OCI-M2 (cell line): Measurements from ENCODE around the gene MLN.

Experiments used
- DNase-seq: peaks from one replicate; lab custom pipeline; 2025; ENCODE audit not compliant: unreplicated experiment; lab: John Stamatoyannopoulos, UW

The MLN gene

GRCh38 chr6:33772902-33773472 is 30.8 kb downstream of the MLN start:
- DNase-seq, result no peak

- no peak for DNase-seq
Measured at GRCh38 chr6:33772082-33772830, 31.5 kb downstream of the MLN start.

GRCh38 chr6:33771146-33772081 is 32.4 kb downstream of the MLN start:
- no peak for DNase-seq

- DNase-seq, result no peak
Measured at GRCh38 chr6:33770833-33771145, 33.0 kb downstream of the MLN start.

- no peak for DNase-seq
Measured at GRCh38 chr6:33770124-33770832, 33.5 kb downstream of the MLN start.

- DNase-seq, result no peak
Measured at GRCh38 chr6:33769248-33769821, 34.5 kb downstream of the MLN start.

GRCh38 chr6:33768644-33769120 is 35.1 kb downstream of the MLN start:
- DNase-seq, result no peak

- no peak for DNase-seq
Measured at GRCh38 chr6:33766921-33767907, 36.6 kb downstream of the MLN start.

- no peak for DNase-seq
Measured at GRCh38 chr6:33765368-33765767, 38.4 kb downstream of the MLN start.

GRCh38 chr6:33764036-33764435 is 39.8 kb downstream of the MLN start:
- DNase-seq, result no peak

GRCh38 chr6:33763483-33763882 is 40.3 kb downstream of the MLN start:
- no peak for DNase-seq

GRCh38 chr6:33762713-33763112 is 41.1 kb downstream of the MLN start:
- no peak for DNase-seq

GRCh38 chr6:33761922-33762629 is 41.7 kb downstream of the MLN start:
- DNase-seq, result no peak

GRCh38 chr6:33761581-33761921 is 42.3 kb downstream of the MLN start:
- DNase-seq, result no peak

GRCh38 chr6:33759887-33760629 is 43.7 kb downstream of the MLN start:
- DNase-seq, result no peak

- DNase-seq, result no peak
Measured at GRCh38 chr6:33758815-33759216, 45.0 kb downstream of the MLN start.

GRCh38 chr6:33757906-33758305 is 45.9 kb downstream of the MLN start:
- DNase-seq, result no peak

- DNase-seq, result no peak
Measured at GRCh38 chr6:33757113-33757512, 46.7 kb downstream of the MLN start.
